Smooth muscle cell (in vitro differentiated cells): ENCODE measurements around the gene CBFB. TPM values are rescaled to one million over a fixed set of nuclear protein-coding genes. Genes with fewer than 3 reads are reported as not detected.

Experiments
- DNase-seq: peaks from one replicate; lab custom pipeline; 2025; ENCODE audit not compliant: unreplicated experiment; lab: John Stamatoyannopoulos, UW
- H2AFZ ChIP-seq: fragments of 200-600 bp; sonication (generic); 2 replicates; pipeline ENCODE4 v1.6.0; 2016; ENCODE audit warnings: antibody characterized with exemption, low read depth, mild to moderate bottlenecking
- H3F3A ChIP-seq: fragments of 200-600 bp; sonication (generic); 2 replicates; pipeline ENCODE4 v1.6.0; 2017; ENCODE audit warnings: antibody characterized with exemption, low read depth
- H3K27ac ChIP-seq: fragments of 200-600 bp; sonication (generic); 2 replicates; pipeline ENCODE4 v1.5.1; 2016; ENCODE audit warnings: low read depth, mild to moderate bottlenecking
- H3K27me3 ChIP-seq: fragments of 200-600 bp; sonication (generic); 2 replicates; pipeline ENCODE4 v1.6.1; 2016; ENCODE audit warnings: low read depth, mild to moderate bottlenecking
- H3K36me3 ChIP-seq: fragments of 200-600 bp; sonication (generic); 2 replicates; pipeline ENCODE4 v1.5.1; 2016; ENCODE audit warnings: low read depth
- H3K4me1 ChIP-seq: fragments of 200-600 bp; sonication (generic); 2 replicates; pipeline ENCODE4 v1.5.1; 2016; ENCODE audit warnings: low read depth
- H3K4me2 ChIP-seq: fragments of 200-600 bp; sonication (generic); 2 replicates; pipeline ENCODE4 v1.6.0; 2016; ENCODE audit warnings: mild to moderate bottlenecking
- H3K4me3 ChIP-seq: fragments of 200-600 bp; sonication (generic); 2 replicates; pipeline ENCODE4 v1.5.1; 2016; ENCODE audit warnings: mild to moderate bottlenecking
- H3K79me2 ChIP-seq: fragments of 200-600 bp; sonication (generic); 2 replicates; pipeline ENCODE4 v1.6.0; 2016; ENCODE audit warnings: low read depth, mild to moderate bottlenecking
- H3K9ac ChIP-seq: fragments of 200-600 bp; sonication (generic); 2 replicates; pipeline ENCODE4 v1.6.0; 2016; ENCODE audit warnings: low read depth
- H3K9me3 ChIP-seq: fragments of 200-600 bp; sonication (generic); replicated peaks from 2 replicates; pipeline ENCODE4 v1.5.1; 2016; ENCODE audit warnings: low read depth
- H4K20me1 ChIP-seq: fragments of 200-600 bp; sonication (generic); 2 replicates; pipeline ENCODE4 v1.6.0; 2016; ENCODE audit warnings: low read depth
- WGBS: methylation state at CpG from one replicate; pipeline ENCODE4 v1.1.7; 2016; ENCODE audit warnings: low lambda C conversion rate; 5-methylcytosine and 5-hydroxymethylcytosine counted together
- polyA plus RNA-seq: library from polyadenylated mRNA; unstranded; fragments of >200 nt; fragmentation: Nextera tagmentation; extraction: Ambion mirVana; gene quantifications from 2 replicates; pipeline ENCODE4 v1.2.1, GENCODE V29; 2016
- total RNA-seq: library from RNA; depleted of rRNA; stranded (reverse); fragments of >200 nt; gene quantifications from 2 replicates; pipeline ENCODE4 v1.2.3, GENCODE V29; 2014
- TF ChIP-seq, protein P1 (sequence below): fragments of 200-600 bp; sonication (generic); IDR thresholded peaks from 2 replicates; pipeline ENCODE4 v1.5.1; 2017; ENCODE audit warnings: borderline replicate concordance, mild to moderate bottlenecking, antibody characterized with exemption; ENCODE audit not compliant: insufficient read depth, poor library complexity, severe bottlenecking

Gene CBFB
- total and polyA plus RNA-seq, 2 experiments from 2014 or later: 40.2 to 41.1 TPM

DNA sequence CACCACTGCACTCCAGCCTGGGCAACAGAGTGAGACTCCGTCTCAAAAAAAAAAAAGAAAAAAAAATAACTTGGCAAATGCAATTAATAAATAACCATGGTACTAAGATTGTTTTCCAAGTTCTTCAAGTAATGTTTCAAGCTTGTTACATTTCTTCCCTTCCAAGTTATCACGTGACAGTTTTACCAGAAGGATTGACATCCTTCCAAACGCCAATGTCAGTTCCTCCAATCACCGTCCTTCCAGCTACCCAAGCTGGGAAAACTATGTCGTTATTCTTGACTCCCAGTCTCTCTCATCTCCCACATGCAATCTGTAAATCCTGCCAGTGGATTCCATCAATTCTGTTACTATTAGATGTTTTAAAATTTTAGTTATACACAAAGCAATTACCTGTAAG lies 76.9 kb downstream of the CBFB start:
- no peak overlapping the region for H3K4me3 ChIP-seq
- WGBS: 76% methylated on average over 5 of the region's 5 CpGs
- no peaks in the 10 kb centered on the region for H3K27me3 ChIP-seq
- peaks cover 12% of the 10 kb centered on the region for H3K4me1 ChIP-seq
- TF ChIP-seq, protein P1, sequence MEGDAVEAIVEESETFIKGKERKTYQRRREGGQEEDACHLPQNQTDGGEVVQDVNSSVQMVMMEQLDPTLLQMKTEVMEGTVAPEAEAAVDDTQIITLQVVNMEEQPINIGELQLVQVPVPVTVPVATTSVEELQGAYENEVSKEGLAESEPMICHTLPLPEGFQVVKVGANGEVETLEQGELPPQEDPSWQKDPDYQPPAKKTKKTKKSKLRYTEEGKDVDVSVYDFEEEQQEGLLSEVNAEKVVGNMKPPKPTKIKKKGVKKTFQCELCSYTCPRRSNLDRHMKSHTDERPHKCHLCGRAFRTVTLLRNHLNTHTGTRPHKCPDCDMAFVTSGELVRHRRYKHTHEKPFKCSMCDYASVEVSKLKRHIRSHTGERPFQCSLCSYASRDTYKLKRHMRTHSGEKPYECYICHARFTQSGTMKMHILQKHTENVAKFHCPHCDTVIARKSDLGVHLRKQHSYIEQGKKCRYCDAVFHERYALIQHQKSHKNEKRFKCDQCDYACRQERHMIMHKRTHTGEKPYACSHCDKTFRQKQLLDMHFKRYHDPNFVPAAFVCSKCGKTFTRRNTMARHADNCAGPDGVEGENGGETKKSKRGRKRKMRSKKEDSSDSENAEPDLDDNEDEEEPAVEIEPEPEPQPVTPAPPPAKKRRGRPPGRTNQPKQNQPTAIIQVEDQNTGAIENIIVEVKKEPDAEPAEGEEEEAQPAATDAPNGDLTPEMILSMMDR: no peak
- no peak overlapping the region for H3K9ac ChIP-seq
- H3K36me3 ChIP-seq: no peaks in the 10 kb centered on the region
- H3K9me3 ChIP-seq: no peaks in the 10 kb centered on the region
- no peak overlapping the region for H2AFZ ChIP-seq
- H3K4me2 ChIP-seq: no peak overlapping the region
- no peak for DNase-seq
- H3K27ac ChIP-seq: no peak overlapping the region
- H3K79me2 ChIP-seq: peaks cover 11% of the 10 kb centered on the region
- peaks cover 10% of the 10 kb centered on the region for H3F3A ChIP-seq
- H4K20me1 ChIP-seq: peaks cover 7% of the 10 kb centered on the region

DNA sequence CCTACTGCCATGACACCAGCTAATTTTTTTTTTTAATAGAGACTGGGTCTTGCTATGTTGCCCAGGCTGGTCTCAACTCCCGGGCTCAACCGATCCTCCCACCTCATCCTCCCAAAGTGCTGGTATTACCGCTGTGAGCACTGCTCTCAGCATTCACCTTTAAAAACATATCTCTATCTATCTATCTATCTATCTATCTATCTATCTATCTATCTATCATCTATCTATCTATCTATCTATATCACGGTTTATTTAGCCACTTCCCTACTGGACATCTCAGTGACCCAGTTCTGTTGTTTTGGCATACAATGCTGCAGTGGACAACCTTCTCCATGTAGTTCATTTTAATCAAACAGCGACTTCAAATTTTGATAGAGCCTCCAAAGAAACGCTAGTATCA lies 79.5 kb downstream of the CBFB start:
- WGBS: 96% methylated on average over 6 of the region's 6 CpGs
- Histone ChIP-seq H3K9me3 (no peaks in the 10 kb centered on the region), H3K4me1 (peaks cover 14% of the 10 kb centered on the region), H3K79me2 (peaks cover 30% of the 10 kb centered on the region), H3K4me2 (no peak overlapping the region), H2AFZ (no peak overlapping the region), H4K20me1 (no peaks in the 10 kb centered on the region), H3F3A (no peaks in the 10 kb centered on the region), H3K27ac (peak overlapping the region; percentile 63), H3K27me3 (no peaks in the 10 kb centered on the region), H3K36me3 (no peaks in the 10 kb centered on the region), H3K9ac (no peak overlapping the region), H3K4me3 (no peak overlapping the region)
- no peak for DNase-seq
- TF ChIP-seq, protein P1: no peak

DNA sequence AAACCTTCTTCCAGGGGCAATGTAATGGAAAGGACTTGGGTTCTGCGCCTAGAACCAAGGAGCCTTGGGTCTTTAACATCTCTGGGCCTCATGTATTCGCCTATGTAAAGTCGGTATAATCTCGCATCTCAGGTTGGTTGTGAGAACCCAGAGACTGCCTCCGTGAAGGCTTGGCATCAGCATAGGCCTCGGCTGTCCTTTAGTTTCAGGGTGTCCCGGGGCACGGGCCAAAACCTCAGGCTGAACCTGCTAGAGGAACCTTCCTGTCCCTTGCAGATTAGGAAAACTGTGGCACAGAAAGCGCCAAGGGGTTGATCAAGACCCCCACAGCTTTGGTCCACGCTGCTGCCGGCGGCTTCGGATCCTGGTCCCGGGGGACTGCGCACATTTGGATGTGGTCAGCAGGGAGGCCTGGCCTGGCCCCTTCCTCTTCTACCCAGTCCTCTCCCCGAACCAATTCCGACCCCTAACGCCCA lies 80.0 kb downstream of the CBFB start:
- no peak for DNase-seq
- Histone ChIP-seq H3K79me2 (peaks cover 34% of the 10 kb centered on the region), H3K9ac (peak overlapping the region; percentile 72), H3K4me3 (peak overlapping the region; percentile 81), H4K20me1 (no peaks in the 10 kb centered on the region), H3K27ac (peak overlapping the region; percentile 63), H3K4me1 (peaks cover 14% of the 10 kb centered on the region), H3K36me3 (no peaks in the 10 kb centered on the region), H3K27me3 (no peaks in the 10 kb centered on the region), H3K9me3 (no peaks in the 10 kb centered on the region), H2AFZ (peak overlapping the region; percentile 22), H3F3A (no peaks in the 10 kb centered on the region), H3K4me2 (peak overlapping the region; percentile 93)
- 69% methylated on average over 18 of the region's 18 CpGs for whole genome bisulfite sequencing
- TF ChIP-seq, protein P1: no peak

DNA sequence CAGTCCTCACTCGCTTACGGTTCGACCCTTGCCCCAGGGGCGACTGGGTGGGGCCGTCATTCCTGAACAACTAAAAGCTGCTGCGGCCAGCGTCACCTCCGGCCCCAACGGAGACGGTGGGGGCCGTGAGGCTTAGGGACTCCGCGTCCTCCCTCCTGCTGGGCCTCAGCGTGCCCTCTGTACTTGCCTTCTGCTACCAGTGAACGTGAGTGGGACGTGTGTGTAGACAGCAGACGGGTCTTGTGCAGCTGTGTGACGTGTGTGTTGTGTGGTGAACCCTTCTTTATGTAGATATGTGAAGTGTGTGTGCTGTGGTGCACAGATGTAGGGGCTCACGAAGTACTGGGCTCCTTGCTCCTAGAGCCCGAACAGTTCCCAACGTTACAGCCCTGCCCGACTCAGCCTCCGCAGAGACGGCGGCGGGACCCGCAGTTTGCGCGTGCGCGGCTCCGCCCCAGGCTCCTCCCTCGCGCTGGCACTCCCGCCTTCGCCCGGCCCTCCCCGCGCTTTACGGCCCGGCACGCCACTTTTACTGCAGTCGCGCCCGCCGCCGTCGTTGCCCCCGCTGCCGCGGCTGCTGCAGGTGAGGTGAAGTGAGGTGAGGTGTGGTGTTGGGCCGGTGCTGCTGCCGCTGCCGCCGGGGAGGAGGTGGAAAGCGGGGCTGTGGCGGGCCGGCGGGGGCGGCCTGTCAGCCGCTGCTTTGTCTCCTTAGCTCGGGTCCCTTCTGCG lies 80.6 kb downstream of the CBFB start, which contains the start of gene PHAF1:
Gene PHAF1 (plus strand): TSS at position 535 of the 729 bp plus-strand sequence. CDS start 235 bp downstream, outside the sequence.
- H3K79me2 ChIP-seq: peaks cover 39% of the 10 kb centered on the region

More for the DNA sequence above, 80.6 kb downstream of the CBFB start, which contains the start of gene PHAF1:
- peak within 1 kb of the TSS; percentile 81 for H3K4me3 ChIP-seq
- peaks cover 14% of the 10 kb centered on the region for H3K4me1 ChIP-seq
- peak within 1 kb of the TSS; percentile 93 for H3K4me2 ChIP-seq
- TF ChIP-seq, protein P1: no peak
- peaks cover 3% of the 10 kb centered on the region for H3F3A ChIP-seq
- H4K20me1 ChIP-seq: no peaks in the 10 kb centered on the region
- no peaks in the 10 kb centered on the region for H3K36me3 ChIP-seq
- peak within 1 kb of the TSS; percentile 68 for H2AFZ ChIP-seq
- WGBS: 1% methylated on average over 60 of the region's 63 CpGs
- DNase-seq: peak; percentile 80
- peak within 1 kb of the TSS; percentile 63 for H3K27ac ChIP-seq
- no peaks in the 10 kb centered on the region for H3K9me3 ChIP-seq
- no peaks in the 10 kb centered on the region for H3K27me3 ChIP-seq
- H3K9ac ChIP-seq: peak within 1 kb of the TSS; percentile 72
